Coronary artery (tissue), 2 donors: ENCODE results near the gene TSACC.

Experiments
- DNase-seq: peaks from one replicate; pipeline ENCODE4 v3.0.0-alpha.2; 2017; ENCODE audit warnings: low spot score
- H3K27ac ChIP-seq, 2 donors: fragments of 200-600 bp; sonication (generic); one replicate each; pipeline ENCODE4 v1.5.1; 2016 to 2019
- H3K4me3 ChIP-seq: fragments of 200-600 bp; sonication (generic); 2 replicates; pipeline ENCODE4 v1.5.1; 2016; ENCODE audit warnings: mild to moderate bottlenecking, moderate library complexity
- TF ChIP-seq, protein P1 (sequence below): fragments of 200-600 bp; sonication (generic); IDR thresholded peaks from one replicate; pipeline ENCODE4 v1.5.1; 2019; ENCODE audit warnings: antibody characterized with exemption

The TSACC gene

DNA sequence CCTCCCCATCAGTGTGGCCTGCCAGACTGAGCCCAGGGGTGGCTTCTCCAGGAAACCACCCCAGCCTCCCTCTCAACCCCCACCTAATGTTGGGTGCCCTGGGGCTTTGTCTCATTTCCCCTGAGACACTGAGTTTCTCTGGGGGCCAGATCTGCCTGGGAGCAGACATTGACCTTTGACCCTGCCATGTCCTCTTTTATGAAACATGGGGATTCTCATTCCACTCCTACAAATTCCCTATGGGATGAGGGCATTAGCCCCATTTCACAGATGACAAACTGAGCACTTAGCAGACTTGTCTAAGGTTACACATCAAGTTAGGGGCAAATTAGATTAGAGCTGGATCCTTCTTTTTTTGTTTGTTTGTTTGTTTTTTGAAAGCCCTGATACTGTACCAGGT, 54.8 kb downstream of the TSACC start:
- Histone ChIP-seq H3K27ac (no peak overlapping the region), H3K4me3 (no peak overlapping the region)
- DNase-seq = no peak
- TF ChIP-seq, protein P1, sequence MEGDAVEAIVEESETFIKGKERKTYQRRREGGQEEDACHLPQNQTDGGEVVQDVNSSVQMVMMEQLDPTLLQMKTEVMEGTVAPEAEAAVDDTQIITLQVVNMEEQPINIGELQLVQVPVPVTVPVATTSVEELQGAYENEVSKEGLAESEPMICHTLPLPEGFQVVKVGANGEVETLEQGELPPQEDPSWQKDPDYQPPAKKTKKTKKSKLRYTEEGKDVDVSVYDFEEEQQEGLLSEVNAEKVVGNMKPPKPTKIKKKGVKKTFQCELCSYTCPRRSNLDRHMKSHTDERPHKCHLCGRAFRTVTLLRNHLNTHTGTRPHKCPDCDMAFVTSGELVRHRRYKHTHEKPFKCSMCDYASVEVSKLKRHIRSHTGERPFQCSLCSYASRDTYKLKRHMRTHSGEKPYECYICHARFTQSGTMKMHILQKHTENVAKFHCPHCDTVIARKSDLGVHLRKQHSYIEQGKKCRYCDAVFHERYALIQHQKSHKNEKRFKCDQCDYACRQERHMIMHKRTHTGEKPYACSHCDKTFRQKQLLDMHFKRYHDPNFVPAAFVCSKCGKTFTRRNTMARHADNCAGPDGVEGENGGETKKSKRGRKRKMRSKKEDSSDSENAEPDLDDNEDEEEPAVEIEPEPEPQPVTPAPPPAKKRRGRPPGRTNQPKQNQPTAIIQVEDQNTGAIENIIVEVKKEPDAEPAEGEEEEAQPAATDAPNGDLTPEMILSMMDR = no peak

DNA sequence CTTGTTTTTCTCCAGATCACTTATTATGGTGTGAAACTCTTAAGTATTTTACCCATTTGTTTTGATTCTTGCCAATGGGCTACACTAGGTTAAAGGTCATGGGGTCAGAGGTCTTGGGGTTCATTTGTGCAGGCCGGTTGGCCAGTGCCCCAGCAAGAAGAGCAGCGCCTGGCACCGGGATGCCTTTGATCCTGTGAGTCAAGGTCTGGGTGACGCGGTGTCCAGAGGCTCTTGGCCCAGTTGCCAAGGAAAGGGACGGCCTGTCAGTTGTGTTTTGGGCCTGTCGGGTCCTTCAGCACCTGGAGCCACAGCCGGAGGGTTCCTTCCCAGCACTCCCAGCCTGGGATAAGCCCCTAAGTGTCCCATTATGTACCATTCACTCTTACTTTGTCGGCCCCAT, 55.8 kb downstream of the TSACC start:
- H3K27ac ChIP-seq = no peak overlapping the region
- DNase-seq = no peak
- no peak overlapping the region for H3K4me3 ChIP-seq
- TF ChIP-seq, protein P1 = no peak

DNA sequence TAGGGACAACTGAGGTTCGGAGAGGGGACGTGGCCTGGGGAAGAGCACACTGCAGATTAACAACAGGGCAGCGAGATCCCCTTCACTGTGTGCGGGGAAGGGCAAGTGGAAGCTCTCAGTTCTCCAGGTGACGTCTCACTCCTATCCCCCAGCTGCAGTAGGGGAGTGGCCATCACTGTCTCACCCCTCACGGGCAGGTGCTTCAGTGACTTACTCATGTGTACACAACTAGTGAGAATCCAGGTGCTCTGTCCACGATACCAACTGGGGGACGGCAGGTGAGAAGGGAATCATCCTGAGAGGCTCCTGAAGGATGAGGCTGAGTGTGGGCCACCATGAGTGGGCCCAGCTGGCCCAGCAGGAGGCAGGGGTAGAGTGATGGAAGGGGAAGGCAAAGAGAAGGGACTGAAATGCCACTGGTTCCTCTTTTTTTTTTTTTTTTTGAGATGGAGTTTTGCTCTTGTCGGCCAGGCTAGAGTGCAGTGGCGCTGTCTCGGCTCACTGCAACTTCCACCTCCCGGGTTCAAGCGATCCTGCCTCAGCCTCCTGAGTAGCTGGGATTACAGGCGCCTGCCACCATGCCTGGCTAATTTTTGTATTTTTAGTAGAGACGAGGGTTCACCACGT, 56.6 kb downstream of the TSACC start:
- no peak for DNase-seq
- TF ChIP-seq, protein P1 = no peak
- no peak overlapping the region for H3K27ac ChIP-seq
- no peak overlapping the region for H3K4me3 ChIP-seq
